Muscle layer of duodenum (tissue), 2 donors: ENCODE measurements around the gene PPP2R2C.

Source experiments
- H3K27ac ChIP-seq: one replicate; pipeline ENCODE4 v1.7.0; 2013; ENCODE audit warnings: mild to moderate bottlenecking, low read length
- H3K27me3 ChIP-seq: one replicate; pipeline ENCODE4 v1.7.0; 2013; ENCODE audit warnings: low read depth, mild to moderate bottlenecking, control low read depth, low read length
- H3K36me3 ChIP-seq, 2 donors: one replicate each; pipeline ENCODE4 v1.7.0; 2013; ENCODE audit warnings: low read length in 2 of 2, control low read depth in 1 of 2, mild to moderate bottlenecking in 1 of 2; ENCODE audit not compliant: insufficient read depth in 2 of 2, control insufficient read depth in 1 of 2
- H3K4me1 ChIP-seq, 2 donors: one replicate each; pipeline ENCODE4 v1.7.0; 2013; ENCODE audit warnings: low read length in 2 of 2, mild to moderate bottlenecking in 2 of 2, control low read depth in 1 of 2, moderate library complexity in 1 of 2; ENCODE audit not compliant: insufficient read depth in 2 of 2, control insufficient read depth in 1 of 2
- H3K4me3 ChIP-seq, 2 donors: one replicate each; pipeline ENCODE4 v1.7.0; 2013; ENCODE audit warnings: low read length in 2 of 2, low read depth in 1 of 2, mild to moderate bottlenecking in 1 of 2
- H3K9me3 ChIP-seq, 2 donors: one replicate each; pipeline ENCODE4 v1.7.0; 2013; ENCODE audit warnings: low read length in 2 of 2, control low read depth in 1 of 2, mild to moderate bottlenecking in 1 of 2; ENCODE audit not compliant: control insufficient read depth in 1 of 2
- donor health status: healthy.

The PPP2R2C gene

GRCh38 chr4:6405397-6405706 lies 67.1 kb downstream of the PPP2R2C start:
- Histone ChIP-seq H3K27ac (no peak overlapping the region), H3K4me1 (peaks cover 0 to 5% of the 10 kb centered on the region in 2 donors), H3K4me3 (no peak overlapping the region), H3K27me3 (peaks cover 11% of the 10 kb centered on the region), H3K9me3 (no peaks in the 10 kb centered on the region), H3K36me3 (no peaks in the 10 kb centered on the region)

- H3K4me1 ChIP-seq, result peaks cover 0 to 5% of the 10 kb centered on the region in 2 donors
- H3K27me3 ChIP-seq, result peaks cover 11% of the 10 kb centered on the region
- no peaks in the 10 kb centered on the region for H3K36me3 ChIP-seq
- H3K27ac ChIP-seq, result no peak overlapping the region
- no peaks in the 10 kb centered on the region for H3K9me3 ChIP-seq
- no peak overlapping the region for H3K4me3 ChIP-seq
Measured at GRCh38 chr4:6404611-6405396, 67.6 kb downstream of the PPP2R2C start.

- no peaks in the 10 kb centered on the region for H3K36me3 ChIP-seq
- no peak overlapping the region for H3K27ac ChIP-seq
- no peaks in the 10 kb centered on the region for H3K9me3 ChIP-seq
- no peak overlapping the region for H3K4me3 ChIP-seq
- peaks cover 0 to 5% of the 10 kb centered on the region in 2 donors for H3K4me1 ChIP-seq
- peaks cover 11% of the 10 kb centered on the region for H3K27me3 ChIP-seq
Measured at GRCh38 chr4:6403400-6403685, 69.1 kb downstream of the PPP2R2C start.

- no peaks in the 10 kb centered on the region for H3K9me3 ChIP-seq
- H3K27me3 ChIP-seq, result peaks cover 11% of the 10 kb centered on the region
- no peak overlapping the region for H3K4me3 ChIP-seq
- peaks cover 0 to 5% of the 10 kb centered on the region in 2 donors for H3K4me1 ChIP-seq
- H3K27ac ChIP-seq, result no peak overlapping the region
- no peaks in the 10 kb centered on the region for H3K36me3 ChIP-seq
Measured at GRCh38 chr4:6402566-6403399, 69.6 kb downstream of the PPP2R2C start.

GRCh38 chr4:6401797-6402196 lies 70.6 kb downstream of the PPP2R2C start:
- peaks cover 11% of the 10 kb centered on the region for H3K27me3 ChIP-seq
- H3K9me3 ChIP-seq, result no peaks in the 10 kb centered on the region
- no peaks in the 10 kb centered on the region for H3K36me3 ChIP-seq
- H3K4me3 ChIP-seq, result no peak overlapping the region
- H3K27ac ChIP-seq, result no peak overlapping the region
- peaks cover 0 to 5% of the 10 kb centered on the region in 2 donors for H3K4me1 ChIP-seq

GRCh38 chr4:6396696-6397236 lies 75.6 kb downstream of the PPP2R2C start:
- Histone ChIP-seq H3K27ac (no peak overlapping the region), H3K9me3 (no peaks in the 10 kb centered on the region), H3K36me3 (no peaks in the 10 kb centered on the region), H3K27me3 (peaks cover 8% of the 10 kb centered on the region), H3K4me3 (no peak overlapping the region), H3K4me1 (no peaks in the 10 kb centered on the region)

- H3K4me1 ChIP-seq, result no peaks in the 10 kb centered on the region
- no peak overlapping the region for H3K4me3 ChIP-seq
- peaks cover 2% of the 10 kb centered on the region for H3K27me3 ChIP-seq
- H3K9me3 ChIP-seq, result no peaks in the 10 kb centered on the region
- no peaks in the 10 kb centered on the region for H3K36me3 ChIP-seq
- H3K27ac ChIP-seq, result no peak overlapping the region
Measured at GRCh38 chr4:6395466-6396228, 76.8 kb downstream of the PPP2R2C start.

GRCh38 chr4:6394671-6395081 lies 77.7 kb downstream of the PPP2R2C start:
- no peaks in the 10 kb centered on the region for H3K4me1 ChIP-seq
- no peaks in the 10 kb centered on the region for H3K36me3 ChIP-seq
- H3K9me3 ChIP-seq, result no peaks in the 10 kb centered on the region
- no peak overlapping the region for H3K27ac ChIP-seq
- no peaks in the 10 kb centered on the region for H3K27me3 ChIP-seq
- H3K4me3 ChIP-seq, result no peak overlapping the region

GRCh38 chr4:6393544-6394475 lies 78.6 kb downstream of the PPP2R2C start:
- no peak overlapping the region for H3K27ac ChIP-seq
- no peaks in the 10 kb centered on the region for H3K36me3 ChIP-seq
- H3K4me1 ChIP-seq, result no peaks in the 10 kb centered on the region
- no peaks in the 10 kb centered on the region for H3K9me3 ChIP-seq
- no peak overlapping the region for H3K4me3 ChIP-seq
- H3K27me3 ChIP-seq, result no peaks in the 10 kb centered on the region

- Histone ChIP-seq H3K9me3 (no peaks in the 10 kb centered on the region), H3K4me3 (no peak overlapping the region), H3K27ac (no peak overlapping the region), H3K36me3 (no peaks in the 10 kb centered on the region), H3K27me3 (no peaks in the 10 kb centered on the region), H3K4me1 (no peaks in the 10 kb centered on the region)
Measured at GRCh38 chr4:6393066-6393465, 79.3 kb downstream of the PPP2R2C start.
